ENCODE results near the gene CACNG7.

- TF ChIP-seq CTCF (IDR thresholded peaks at IDR 0.05; ENCODE audit: borderline replicate concordance, extremely low read depth, low read length, poor library complexity, severe bottlenecking), result no peak
- no peak for TF ChIP-seq EZH2 (IDR thresholded peaks at IDR 0.05; ENCODE audit: borderline replicate concordance, low read depth, low read length, severe bottlenecking)
These were observed 42.4 kb downstream of the CACNG7 start for GRCh38 chr19:53951436-53951835.
